Measurements from ENCODE around the gene AAK1. TPM values are rescaled to one million over a fixed set of nuclear protein-coding genes. Genes with fewer than 3 reads are reported as not detected.
"Not testable (repeated sequence)": the region's sequence is repeated elsewhere in the genome, so short reads cannot be mapped to it uniquely, and the experiment has no call there.

The AAK1 gene
- total and polyA plus RNA-seq, 10 of the 15 experiments (the other 5 are each of a cell fraction or from before 2014, with no cell fraction given) = 2.9 to 41.4 (median 17.5) TPM

DNA sequence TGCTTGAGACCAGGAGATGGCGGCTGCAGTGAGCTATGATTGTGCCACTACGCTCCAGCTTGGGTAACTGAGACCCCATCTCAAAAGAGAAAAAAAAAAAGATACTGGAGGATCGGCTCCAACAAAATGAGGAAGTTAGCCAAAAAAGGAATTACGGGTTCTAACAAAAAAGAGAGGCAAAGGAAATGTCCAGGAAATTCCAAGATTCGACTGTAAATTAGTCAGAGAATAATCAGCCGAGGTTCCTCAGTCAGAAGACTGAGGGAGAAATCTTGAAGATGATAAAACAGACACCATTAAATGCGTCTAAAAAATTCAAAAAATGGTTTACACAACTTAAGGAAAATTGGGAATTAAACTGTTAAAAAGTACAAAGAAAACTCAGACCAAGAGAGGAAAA, 89.5 kb downstream of the AAK1 start:
- 85% methylated on average over 7 of the region's 7 CpGs for WGBS (ENCODE audit: insufficient coverage, insufficient replicate concordance, low lambda C conversion rate, missing lambda C conversion rate)

DNA sequence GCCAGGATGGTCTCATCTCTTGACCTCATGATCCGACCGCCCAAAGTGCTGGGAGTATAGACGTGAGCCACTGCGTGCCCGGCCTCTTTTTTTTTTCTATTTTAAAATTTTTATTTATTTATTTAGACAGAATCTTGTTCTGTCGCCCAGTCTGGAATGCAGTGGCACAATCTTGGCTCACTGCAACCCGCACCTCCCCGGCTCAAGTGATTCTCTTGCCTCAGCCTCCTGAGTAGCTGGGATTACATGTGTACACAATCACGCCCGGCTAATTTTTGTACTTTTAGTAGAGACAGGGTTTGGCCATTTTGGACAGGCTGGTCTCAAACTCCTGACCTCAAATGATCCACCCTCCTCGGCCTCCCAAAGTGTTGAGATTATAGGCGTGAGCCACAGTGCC, 93.0 kb downstream of the AAK1 start:
- H3K27me3 ChIP-seq (replicated peaks in 1 of 2; ENCODE audit: control insufficient read depth in 2 of 2, insufficient read depth in 2 of 2, low read length in 1 of 2); intact Hi-C loops (cut with micrococcal nuclease; ENCODE audit: unreplicated experiment); FAIRE-seq; H2AFZ ChIP-seq (ENCODE audit: control insufficient read depth, low read depth, low read length); H3K9ac ChIP-seq (ENCODE audit: control insufficient read depth, insufficient read depth, low read length); H4K20me1 ChIP-seq (ENCODE audit: control insufficient read depth, insufficient read depth); BruUV-seq (replicated peaks); H3K4me3 ChIP-seq; DNase-seq (ENCODE audit: low read depth, low spot score); H3K4me2 ChIP-seq (ENCODE audit: control insufficient read depth, insufficient read depth); H3K9me3 ChIP-seq (replicated peaks; ENCODE audit: control insufficient read depth, insufficient read depth, low read length); ATAC-seq; H3K27ac ChIP-seq (ENCODE audit: control insufficient read depth, insufficient read depth); H3K79me2 ChIP-seq (ENCODE audit: control insufficient read depth, insufficient read depth, low read length); H3K36me3 ChIP-seq (ENCODE audit: control insufficient read depth in 2 of 2, insufficient read depth in 2 of 2, low read length in 1 of 2): not testable (repeated sequence)
- ChIA-PET CTCF (interaction anchor here (0.7 to 14.4 kb wide), 2 partner anchors 13 to 33 kb away, joined by 3 to 176 read pairs; no protein-coding TSS in a partner anchor), RAD21 (ENCODE audit: unreplicated experiment) (interaction anchor here (1.1 kb wide), 1 partner anchor 113 kb away, joined by 3 read pairs; the partner anchor contains the start of gene NFU1), SMC1A (ENCODE audit: uncharacterized antibody, unreplicated experiment) (interaction anchor here (1.0 to 1.7 kb wide), 4 partner anchors 10 to 194 kb away, joined by 3 to 5 read pairs (median 3); no protein-coding TSS in a partner anchor), POLR2A (interaction anchor here (0.6 kb wide), 1 partner anchor 32 kb away, joined by 3 read pairs; no protein-coding TSS in a partner anchor)
- 94% methylated on average over 12 of the region's 12 CpGs for WGBS (ENCODE audit: insufficient coverage, insufficient replicate concordance, low lambda C conversion rate, missing lambda C conversion rate)
- in situ Hi-C loops (cut with MboI) = loop anchor here (25.0 kb wide), 1 partner anchor 262 kb away; no protein-coding TSS in a partner anchor
- peaks cover 22% of the 10 kb centered on the region for H3K4me1 ChIP-seq (ENCODE audit: control insufficient read depth, insufficient read depth, low read length)

More for the DNA sequence above, 89.5 kb downstream of the AAK1 start:
- ChIA-PET SMC1A (ENCODE audit: uncharacterized antibody, unreplicated experiment) (interaction anchor here (1.0 to 1.4 kb wide), 10 partner anchors 8 to 342 kb away, joined by 3 to 9 read pairs (median 4); partner anchors contain the start of gene NFU1), CTCF (interaction anchor here (0.6 to 14.4 kb wide), 3 partner anchors 10 to 161 kb away, joined by 3 to 176 read pairs (median 5); no protein-coding TSS in a partner anchor), RAD21 (ENCODE audit: unreplicated experiment) (interaction anchor here (0.7 to 1.8 kb wide), 4 partner anchors 11 to 177 kb away, joined by 4 to 7 read pairs (median 5); no protein-coding TSS in a partner anchor), POLR2A (interaction anchor here (0.5 to 0.9 kb wide), 6 partner anchors 15 to 185 kb away, joined by 3 to 7 read pairs (median 3); no protein-coding TSS in a partner anchor)
- H4K20me1 ChIP-seq (ENCODE audit: control insufficient read depth, insufficient read depth) = no peaks in the 10 kb centered on the region
- TF ChIP-seq TCF7 (IDR thresholded peaks at IDR 0.05; ENCODE audit: borderline replicate concordance) (no peak), SMC3 (IDR thresholded peaks at IDR 0.05; ENCODE audit: borderline replicate concordance, low read length) (no peak), MEF2A (IDR thresholded peaks at IDR 0.05; ENCODE audit: insufficient read depth, low read depth, low read length) (no peak), CTCF (IDR thresholded peaks at IDR 0.05 in 2 of 3, conservative IDR thresholded peaks at IDR 0.05 in 1 of 3; ENCODE audit: control insufficient read depth in 2 of 3, extremely low read depth in 1 of 3, insufficient read depth in 1 of 3, low read depth in 3 of 3, low read length in 3 of 3) (no peak)
- H3K9me3 ChIP-seq (replicated peaks; ENCODE audit: control insufficient read depth, insufficient read depth, low read length) = no peaks in the 10 kb centered on the region
- FAIRE-seq (no peak), ATAC-seq (no peak), DNase-seq (ENCODE audit: low read depth, low spot score) (no peak)
- no peaks in the 10 kb centered on the region; the same call in 1 of the 2 replicates for H3K79me2 ChIP-seq (ENCODE audit: control insufficient read depth, insufficient read depth, low read length)
- no peaks in the 10 kb centered on the region for H3K27me3 ChIP-seq (replicated peaks in 1 of 2; ENCODE audit: control insufficient read depth in 2 of 2, insufficient read depth in 2 of 2, low read length in 1 of 2)
- no peak overlapping the region for H3K4me3 ChIP-seq
- intact Hi-C loops (cut with micrococcal nuclease; ENCODE audit: unreplicated experiment) (no loop called here), in situ Hi-C loops (cut with MboI) (loop anchor here (25.0 kb wide), 1 partner anchor 258 kb away; no protein-coding TSS in a partner anchor)
- H3K36me3 ChIP-seq (ENCODE audit: control insufficient read depth in 2 of 2, insufficient read depth in 2 of 2, low read length in 1 of 2) = peaks cover 0 to 2% of the 10 kb centered on the region in 2 experiments; a peak in 2 of 4 replicates
- no peak overlapping the region for H3K4me2 ChIP-seq (ENCODE audit: control insufficient read depth, insufficient read depth)
- H3K4me1 ChIP-seq (ENCODE audit: control insufficient read depth, insufficient read depth, low read length) = peaks cover 6% of the 10 kb centered on the region
- peak overlapping the region; percentile 54; the same call in 1 of the 2 replicates for H3K27ac ChIP-seq (ENCODE audit: control insufficient read depth, insufficient read depth)
- BruUV-seq (replicated peaks) = no TSS peak
- no peak overlapping the region for H3K9ac ChIP-seq (ENCODE audit: control insufficient read depth, insufficient read depth, low read length)
- H2AFZ ChIP-seq (ENCODE audit: control insufficient read depth, low read depth, low read length) = no peak overlapping the region

All from GM12878 (cell line).